ENCODE data around the gene ZNF346. TPM values are rescaled to one million over a fixed set of nuclear protein-coding genes. Genes with fewer than 3 reads are reported as not detected.

ZNF346 gene
- total and polyA plus RNA-seq, 10 of the 15 experiments (the other 5 are each of a cell fraction or from before 2014, with no cell fraction given) = 6.5 to 30.2 (median 24.0) TPM

DNA sequence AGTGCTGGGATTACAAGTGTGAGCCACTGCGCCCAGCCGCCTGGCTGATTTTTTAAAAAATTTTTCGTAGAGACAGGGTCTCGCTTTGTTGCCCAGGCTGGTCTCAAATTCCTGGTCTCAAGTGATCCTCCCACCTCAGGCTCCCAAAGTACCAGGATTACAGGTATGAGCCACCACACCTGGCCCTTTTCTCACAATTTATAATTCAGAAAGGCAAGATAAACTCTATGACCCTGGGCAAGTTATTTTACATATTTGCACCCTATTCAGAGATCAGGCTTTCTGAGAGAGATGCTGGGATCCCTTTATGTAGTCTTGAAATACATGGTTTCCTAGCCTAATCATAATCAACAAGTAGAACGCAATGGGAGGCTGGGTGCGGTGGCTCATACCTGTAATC lies 20.6 kb downstream of the ZNF346 start:
- RAD21 ChIA-PET (ENCODE audit: unreplicated experiment) = no interaction called here
- Histone ChIP-seq H2AFZ (ENCODE audit: control insufficient read depth, low read depth, low read length) (no peak overlapping the region), H3K4me2 (ENCODE audit: control insufficient read depth, insufficient read depth) (no peak overlapping the region), H3K27me3 (replicated peaks in 1 of 2; ENCODE audit: control insufficient read depth in 2 of 2, insufficient read depth in 2 of 2, low read length in 1 of 2) (no peaks in the 10 kb centered on the region), H3K9ac (ENCODE audit: control insufficient read depth, insufficient read depth, low read length) (no peak overlapping the region), H3K9me3 (replicated peaks; ENCODE audit: control insufficient read depth, insufficient read depth, low read length) (no peaks in the 10 kb centered on the region), H3K4me1 (ENCODE audit: control insufficient read depth, insufficient read depth, low read length) (peaks cover 2% of the 10 kb centered on the region; the same call in 1 of the 2 replicates), H3K36me3 (ENCODE audit: control insufficient read depth in 2 of 2, insufficient read depth in 2 of 2, low read length in 1 of 2) (peaks cover 10 to 13% of the 10 kb centered on the region in 2 experiments), H3K4me3 (no peak overlapping the region), H4K20me1 (ENCODE audit: control insufficient read depth, insufficient read depth) (no peaks in the 10 kb centered on the region), H3K27ac (ENCODE audit: control insufficient read depth, insufficient read depth) (no peak overlapping the region), H3K79me2 (ENCODE audit: control insufficient read depth, insufficient read depth, low read length) (no peaks in the 10 kb centered on the region; the same call in 1 of the 2 replicates)
- TF ChIP-seq, protein P1, sequence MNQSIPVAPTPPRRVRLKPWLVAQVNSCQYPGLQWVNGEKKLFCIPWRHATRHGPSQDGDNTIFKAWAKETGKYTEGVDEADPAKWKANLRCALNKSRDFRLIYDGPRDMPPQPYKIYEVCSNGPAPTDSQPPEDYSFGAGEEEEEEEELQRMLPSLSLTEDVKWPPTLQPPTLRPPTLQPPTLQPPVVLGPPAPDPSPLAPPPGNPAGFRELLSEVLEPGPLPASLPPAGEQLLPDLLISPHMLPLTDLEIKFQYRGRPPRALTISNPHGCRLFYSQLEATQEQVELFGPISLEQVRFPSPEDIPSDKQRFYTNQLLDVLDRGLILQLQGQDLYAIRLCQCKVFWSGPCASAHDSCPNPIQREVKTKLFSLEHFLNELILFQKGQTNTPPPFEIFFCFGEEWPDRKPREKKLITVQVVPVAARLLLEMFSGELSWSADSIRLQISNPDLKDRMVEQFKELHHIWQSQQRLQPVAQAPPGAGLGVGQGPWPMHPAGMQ (IDR thresholded peaks at IDR 0.05; ENCODE audit: borderline replicate concordance) = no peak
- TF ChIP-seq BHLHE40 (IDR thresholded peaks at IDR 0.05; ENCODE audit: borderline replicate concordance in 1 of 2, low read depth in 2 of 2, low read length in 1 of 2) (no peak), WRNIP1 (IDR thresholded peaks at IDR 0.05; ENCODE audit: borderline replicate concordance, low read depth, low read length) (no peak), SREBF2 (IDR thresholded peaks at IDR 0.05; ENCODE audit: low read length) (no peak), ESRRA (IDR thresholded peaks at IDR 0.05; ENCODE audit: low read length) (no peak), RELA (IDR thresholded peaks at IDR 0.05; ENCODE audit: borderline replicate concordance, partially characterized antibody) (no peak)
- TF ChIP-seq, protein P2, sequence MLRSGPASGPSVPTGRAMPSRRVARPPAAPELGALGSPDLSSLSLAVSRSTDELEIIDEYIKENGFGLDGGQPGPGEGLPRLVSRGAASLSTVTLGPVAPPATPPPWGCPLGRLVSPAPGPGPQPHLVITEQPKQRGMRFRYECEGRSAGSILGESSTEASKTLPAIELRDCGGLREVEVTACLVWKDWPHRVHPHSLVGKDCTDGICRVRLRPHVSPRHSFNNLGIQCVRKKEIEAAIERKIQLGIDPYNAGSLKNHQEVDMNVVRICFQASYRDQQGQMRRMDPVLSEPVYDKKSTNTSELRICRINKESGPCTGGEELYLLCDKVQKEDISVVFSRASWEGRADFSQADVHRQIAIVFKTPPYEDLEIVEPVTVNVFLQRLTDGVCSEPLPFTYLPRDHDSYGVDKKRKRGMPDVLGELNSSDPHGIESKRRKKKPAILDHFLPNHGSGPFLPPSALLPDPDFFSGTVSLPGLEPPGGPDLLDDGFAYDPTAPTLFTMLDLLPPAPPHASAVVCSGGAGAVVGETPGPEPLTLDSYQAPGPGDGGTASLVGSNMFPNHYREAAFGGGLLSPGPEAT (IDR thresholded peaks at IDR 0.05; ENCODE audit: low read depth) = no peak
- POLR2A ChIA-PET = no interaction called here
- no peak for FAIRE-seq
- no TSS peak for BruUV-seq (replicated peaks)
- in situ Hi-C loops (cut with MboI) (no loop called here), intact Hi-C loops (cut with micrococcal nuclease; ENCODE audit: unreplicated experiment) (no loop called here)
- ATAC-seq = no peak
- SMC1A ChIA-PET (ENCODE audit: uncharacterized antibody, unreplicated experiment) = no interaction called here
- 98% methylated on average over 6 of the region's 6 CpGs for WGBS (ENCODE audit: insufficient coverage, insufficient replicate concordance, low lambda C conversion rate, missing lambda C conversion rate)
- CTCF ChIA-PET = interaction anchor here (0.9 to 1.4 kb wide), 2 partner anchors 21 to 382 kb away, joined by 3 read pairs; no protein-coding TSS in a partner anchor
- DNase-seq (ENCODE audit: low read depth, low spot score) = no peak
